SHP77 treated with DMSO at 0.1 percent for 48 hours (cell line): Measurements from ENCODE around the gene FBXO27.
"Not testable (repeated sequence)": the region's sequence is repeated elsewhere in the genome, so short reads cannot be mapped to it uniquely, and the experiment has no call there.

Experiments used
- DNase-seq: peaks from one replicate; lab custom pipeline; 2025; lab: John Stamatoyannopoulos, UW

Gene FBXO27, protein sequence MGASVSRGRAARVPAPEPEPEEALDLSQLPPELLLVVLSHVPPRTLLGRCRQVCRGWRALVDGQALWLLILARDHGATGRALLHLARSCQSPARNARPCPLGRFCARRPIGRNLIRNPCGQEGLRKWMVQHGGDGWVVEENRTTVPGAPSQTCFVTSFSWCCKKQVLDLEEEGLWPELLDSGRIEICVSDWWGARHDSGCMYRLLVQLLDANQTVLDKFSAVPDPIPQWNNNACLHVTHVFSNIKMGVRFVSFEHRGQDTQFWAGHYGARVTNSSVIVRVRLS

DNA sequence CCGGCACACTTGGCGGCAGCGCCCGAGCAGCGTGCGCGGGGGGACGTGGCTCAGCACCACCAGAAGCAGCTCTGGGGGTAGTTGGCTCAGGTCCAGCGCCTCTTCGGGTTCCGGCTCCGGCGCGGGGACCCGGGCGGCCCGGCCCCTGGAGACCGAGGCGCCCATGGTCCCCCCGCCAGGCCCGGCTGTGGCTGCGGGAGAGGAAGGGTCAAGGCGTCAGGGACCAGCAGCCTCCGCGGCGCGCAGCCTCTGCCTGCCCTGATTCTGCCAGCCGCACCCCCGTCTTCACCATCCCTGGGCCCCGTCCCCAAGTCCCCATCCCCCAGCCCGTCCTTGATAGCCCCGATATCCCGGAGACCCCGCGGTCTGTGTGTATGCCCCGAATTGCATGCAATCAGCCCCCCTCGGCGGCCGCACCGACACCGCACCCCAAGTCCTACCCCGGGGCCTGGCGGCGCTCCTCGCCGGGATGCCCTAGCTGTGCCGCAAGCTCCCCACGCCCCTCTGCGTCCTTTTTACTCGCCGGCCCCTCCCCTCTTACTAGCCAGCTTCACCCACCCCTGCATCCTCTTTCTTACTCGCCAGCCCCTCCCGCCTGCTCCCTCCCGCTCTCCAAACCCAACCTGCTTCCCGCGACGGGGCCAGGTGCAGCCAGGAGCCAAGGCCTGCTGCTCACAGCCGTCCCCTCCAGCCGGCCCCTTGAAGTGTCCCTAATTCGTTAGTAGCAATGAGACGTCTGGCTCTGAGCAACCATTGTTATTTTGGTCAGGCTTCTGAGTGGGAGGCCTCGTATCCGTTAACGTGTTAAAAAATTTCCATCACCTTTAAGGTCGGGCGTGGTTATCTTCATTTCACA, at the start of gene FBXO27:
Gene FBXO27, minus strand, starts transcription at position 487 of the 856 bp plus-strand sequence. Its CDS starts 322 bp downstream, at position 165.
- DNase-seq = no peak

DNA sequence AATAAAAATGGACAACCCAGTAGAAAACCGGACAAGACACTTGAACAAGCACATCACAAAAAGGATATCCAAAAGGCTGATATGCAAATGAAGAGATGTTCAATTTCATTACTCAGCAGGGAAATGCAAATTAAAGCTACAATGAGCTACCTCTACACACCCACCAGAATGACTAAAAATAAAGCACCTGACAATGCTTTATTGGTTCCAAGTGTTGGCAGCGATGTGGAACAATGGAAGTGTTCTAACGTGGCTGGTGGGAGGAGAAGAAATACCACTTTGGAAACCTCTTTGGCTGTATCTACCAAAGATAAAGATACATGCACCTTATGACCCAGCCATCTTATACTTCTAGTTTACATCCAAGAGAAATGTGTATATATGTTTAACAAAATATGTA, 48.1 kb upstream of the FBXO27 start:
- DNase-seq = no peak

DNA sequence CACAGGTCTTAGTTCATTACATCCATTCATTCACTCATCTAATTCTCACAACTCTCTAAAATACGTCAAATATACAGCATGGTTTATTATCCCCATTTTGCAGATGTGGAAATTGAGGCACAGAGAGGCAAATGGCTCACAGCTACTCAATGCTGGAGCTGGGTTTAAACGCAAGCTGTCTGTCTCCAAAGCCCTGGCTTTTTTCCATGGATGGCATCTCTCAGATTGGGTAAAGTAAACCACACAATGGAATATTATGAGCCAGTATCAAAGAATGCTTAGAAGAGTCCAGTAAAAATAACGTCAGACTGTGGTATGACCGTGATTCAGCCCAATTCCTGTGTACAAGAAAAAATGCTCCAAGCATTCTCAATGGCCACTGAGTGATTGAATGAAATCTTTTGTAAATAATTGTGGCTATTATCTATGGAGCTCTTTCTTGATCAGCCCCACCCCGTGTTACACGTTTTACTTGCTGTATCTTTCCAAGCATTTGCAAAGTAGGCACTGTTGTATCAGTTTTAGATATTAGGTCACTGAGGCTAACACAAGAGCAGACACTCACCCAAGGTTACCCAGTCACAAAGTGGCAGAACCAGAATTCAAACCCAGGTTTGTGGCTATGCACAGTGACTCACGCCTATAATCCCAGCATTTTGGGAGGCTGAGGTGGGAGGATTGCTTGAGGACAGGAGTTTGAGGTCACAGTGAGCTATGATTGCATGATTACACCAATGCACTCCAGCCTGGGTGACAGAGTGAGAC, 46.3 kb upstream of the FBXO27 start:
- no peak for DNase-seq

DNA sequence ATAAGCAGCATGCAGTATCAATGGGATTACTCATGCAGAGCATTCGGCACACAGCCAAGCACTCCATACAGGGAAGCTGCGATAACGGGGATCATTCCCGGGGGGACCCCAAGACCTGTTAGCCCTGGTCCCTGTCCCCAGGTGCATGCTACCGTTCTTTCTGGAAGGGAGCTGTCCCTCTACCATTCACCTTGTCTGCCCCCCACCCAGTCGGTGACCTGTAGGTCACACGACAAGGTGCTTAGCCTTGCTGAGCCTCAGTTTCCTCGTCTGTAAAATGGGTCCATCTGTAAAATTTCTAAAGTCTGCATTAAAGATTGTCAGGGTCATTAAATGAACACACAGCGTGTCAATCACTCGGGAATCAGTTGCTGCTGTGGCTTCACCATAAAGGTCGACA, 45.0 kb upstream of the FBXO27 start:
- no peak for DNase-seq

DNA sequence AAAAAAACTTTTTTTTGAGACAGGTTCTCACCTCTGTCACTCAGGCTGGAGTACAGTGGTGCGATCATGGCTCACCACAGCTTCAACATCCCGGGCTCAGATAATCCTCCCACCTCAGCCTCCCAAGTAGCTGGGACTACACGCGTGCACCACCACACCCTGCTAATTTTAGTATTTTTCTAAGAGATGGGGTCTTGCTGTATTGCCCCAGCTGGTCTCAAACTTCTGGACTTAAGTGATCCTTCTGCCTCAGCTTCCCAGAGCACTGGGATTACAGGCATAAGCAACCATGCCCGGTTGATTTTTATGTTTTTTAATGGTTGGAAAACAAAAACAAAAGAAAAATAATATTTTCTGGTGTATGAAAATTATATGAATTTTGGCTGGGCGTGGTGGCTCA, 42.6 kb upstream of the FBXO27 start:
- no peak for DNase-seq

DNA sequence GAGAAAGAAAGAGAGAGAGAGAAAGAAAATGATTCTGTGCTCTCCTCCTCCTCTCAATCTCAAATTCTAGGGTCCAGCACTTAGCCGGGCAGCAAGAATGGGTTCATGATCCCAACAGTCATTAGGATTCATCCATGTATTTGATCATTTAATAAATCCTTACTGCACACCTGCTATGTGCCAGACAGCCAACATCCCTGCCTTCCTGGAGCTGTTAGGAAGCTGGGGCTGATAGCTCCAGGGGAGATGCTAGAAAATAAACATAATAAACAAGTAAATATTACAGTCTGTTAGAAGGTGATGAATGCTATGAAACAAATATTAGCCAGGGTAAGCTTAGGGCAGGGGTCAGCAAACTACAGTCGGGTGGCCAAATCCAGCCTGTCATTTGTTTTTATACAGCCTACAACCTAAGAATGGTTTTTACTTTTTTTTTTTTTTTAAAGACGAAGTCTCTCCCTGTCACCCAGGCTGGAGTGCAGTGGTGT, 41.9 kb upstream of the FBXO27 start:
- no peak for DNase-seq

DNA sequence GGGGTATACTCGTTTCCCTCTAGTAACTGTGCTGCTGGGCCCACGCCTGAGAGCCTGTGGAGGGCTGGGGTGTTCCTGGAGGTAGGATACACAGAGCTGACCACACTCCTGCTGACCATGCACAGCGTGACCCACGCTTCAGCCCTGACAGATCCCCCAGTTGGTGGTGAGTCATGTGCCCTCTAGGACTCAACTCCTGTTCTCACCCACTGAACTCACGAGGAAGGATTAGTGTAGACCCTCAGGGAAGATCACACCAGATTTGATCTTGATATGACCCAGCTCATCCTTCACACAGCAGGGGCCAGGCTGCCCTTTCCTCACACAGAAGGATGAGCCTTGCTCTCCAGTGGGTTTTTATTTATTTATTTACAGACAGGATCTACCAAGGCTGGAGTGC, 38.5 kb upstream of the FBXO27 start:
- no peak for DNase-seq

DNA sequence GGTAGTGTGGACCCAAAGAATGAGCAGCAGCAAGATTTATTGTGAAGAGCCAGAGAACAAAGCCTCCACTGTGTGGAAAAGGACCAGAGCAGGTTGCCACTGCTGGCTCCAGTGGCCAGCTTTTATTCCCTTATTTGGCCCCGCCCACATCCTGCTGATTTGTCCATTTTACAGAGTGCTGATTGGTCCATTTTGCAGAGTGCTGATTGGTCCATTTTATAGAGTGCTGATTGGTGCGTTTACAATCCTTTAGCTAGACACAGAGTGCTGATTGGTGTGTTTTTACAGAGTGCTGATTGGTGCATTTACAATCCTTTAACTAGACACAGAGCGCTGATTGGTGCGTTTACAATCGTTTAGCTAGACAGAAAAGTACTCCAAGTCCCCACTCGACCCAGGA, 35.9 kb upstream of the FBXO27 start:
- not testable (repeated sequence) for DNase-seq

DNA sequence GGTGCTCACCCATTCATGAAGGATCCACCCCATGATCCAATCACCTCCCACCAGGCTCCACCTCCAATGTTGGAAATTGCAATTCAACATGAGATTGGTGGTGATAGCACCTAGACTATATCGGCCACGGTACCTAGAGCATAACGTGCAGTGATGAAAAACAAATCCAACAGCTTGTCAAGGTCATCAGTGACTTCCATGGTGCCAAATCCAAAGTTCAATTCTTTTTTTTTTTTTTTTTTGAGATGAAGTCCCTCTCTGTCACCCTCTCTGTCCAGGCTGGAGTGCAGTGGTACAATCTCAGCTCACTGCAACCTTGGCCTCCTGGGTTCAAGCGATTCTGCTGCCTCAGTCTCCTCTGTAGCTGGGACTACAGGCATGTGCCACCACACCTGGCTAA, 34.8 kb upstream of the FBXO27 start:
- no peak for DNase-seq

DNA sequence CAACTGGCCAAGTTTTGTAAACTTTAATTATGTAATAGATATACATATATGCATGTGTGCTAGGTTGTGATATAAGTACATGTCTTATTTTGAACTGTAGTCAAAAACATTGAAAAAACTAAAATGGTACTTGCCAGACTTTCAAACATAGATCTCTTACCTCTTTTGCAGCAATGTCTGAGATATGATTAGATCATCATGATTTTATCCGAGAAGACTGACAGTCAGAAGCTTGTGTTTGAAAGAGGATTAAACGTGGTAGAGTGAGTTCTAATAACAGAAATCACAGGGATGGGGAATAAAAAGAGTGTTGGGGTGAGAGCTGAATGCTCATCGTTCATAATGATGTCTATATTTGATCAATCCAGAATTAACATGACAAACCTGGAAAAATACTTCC, 33.6 kb upstream of the FBXO27 start:
- no peak for DNase-seq

DNA sequence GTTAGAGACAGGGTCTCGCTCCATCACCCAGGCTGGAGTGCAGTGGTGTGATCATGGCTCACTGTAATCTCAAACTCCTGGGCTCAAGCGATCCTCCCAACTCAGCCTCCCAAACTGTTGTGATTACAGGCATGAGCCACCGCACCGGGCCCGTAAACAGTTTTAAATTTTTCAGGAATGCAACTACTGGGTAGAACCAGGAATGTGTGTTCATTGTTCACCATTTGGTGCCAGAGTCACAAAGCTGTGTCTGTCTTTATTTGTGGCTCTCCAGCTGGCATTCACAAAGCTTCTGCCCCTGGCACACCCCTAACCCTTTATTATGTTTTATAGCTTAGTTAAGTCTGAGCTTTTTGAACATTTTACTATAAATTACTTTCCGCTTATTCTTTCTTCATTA, 32.1 kb upstream of the FBXO27 start:
- DNase-seq = no peak

DNA sequence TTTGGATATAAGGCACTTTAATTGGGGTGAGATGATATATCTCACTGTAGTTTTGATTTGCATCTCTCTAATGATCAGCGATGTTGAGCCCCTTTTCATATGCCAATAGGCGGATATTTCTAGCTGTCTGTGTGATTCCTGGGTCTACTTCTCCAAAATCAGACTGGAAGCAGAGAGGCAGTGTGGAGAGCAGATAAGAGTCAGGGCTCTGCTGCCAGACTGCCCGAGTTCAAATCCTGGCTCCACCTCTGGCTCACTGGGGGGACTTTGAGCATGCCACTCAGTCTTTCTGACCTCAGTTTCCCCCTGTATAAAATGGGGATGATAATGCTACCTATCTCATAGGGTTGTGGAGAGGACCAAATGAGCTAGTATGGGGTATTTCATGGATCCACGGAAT, 27.8 kb upstream of the FBXO27 start:
- DNase-seq = no peak

DNA sequence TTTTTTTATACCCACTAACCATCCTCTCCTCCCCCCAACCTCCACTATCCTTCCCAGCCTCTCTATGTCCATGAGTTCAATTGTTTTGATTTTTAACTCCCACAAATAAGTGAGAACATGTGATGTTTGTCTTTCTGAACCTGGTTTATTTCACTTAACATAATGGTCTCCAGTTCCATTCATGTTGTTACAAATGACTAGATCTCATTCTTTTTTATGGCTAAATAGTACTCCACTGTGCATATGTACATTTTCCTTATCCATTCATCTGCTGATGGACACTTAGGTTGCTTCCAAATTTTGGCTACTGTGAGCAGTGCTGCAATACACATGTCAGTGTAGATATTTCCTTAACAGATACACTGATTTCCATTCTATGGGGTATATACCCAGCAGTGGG, 27.0 kb upstream of the FBXO27 start:
- DNase-seq = no peak

DNA sequence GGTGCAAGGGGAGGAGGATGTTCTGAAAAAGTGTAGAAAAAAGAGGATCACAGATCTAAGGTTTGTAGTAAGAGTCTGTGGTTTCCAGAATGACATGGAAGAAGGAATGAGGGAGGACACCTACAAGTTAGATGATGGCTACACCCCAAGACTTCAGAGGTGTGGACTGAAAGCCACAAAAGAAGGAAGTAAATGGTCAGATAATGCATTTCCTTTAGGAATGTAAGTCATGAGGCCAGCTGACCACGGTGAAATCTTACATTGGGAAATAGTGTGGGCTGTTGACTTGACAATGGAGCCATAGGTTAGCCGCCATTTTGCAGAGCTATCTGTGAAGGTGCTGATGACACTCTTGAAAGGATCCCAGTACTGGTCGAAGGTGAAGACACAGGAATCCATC, 25.3 kb upstream of the FBXO27 start:
- no peak for DNase-seq

DNA sequence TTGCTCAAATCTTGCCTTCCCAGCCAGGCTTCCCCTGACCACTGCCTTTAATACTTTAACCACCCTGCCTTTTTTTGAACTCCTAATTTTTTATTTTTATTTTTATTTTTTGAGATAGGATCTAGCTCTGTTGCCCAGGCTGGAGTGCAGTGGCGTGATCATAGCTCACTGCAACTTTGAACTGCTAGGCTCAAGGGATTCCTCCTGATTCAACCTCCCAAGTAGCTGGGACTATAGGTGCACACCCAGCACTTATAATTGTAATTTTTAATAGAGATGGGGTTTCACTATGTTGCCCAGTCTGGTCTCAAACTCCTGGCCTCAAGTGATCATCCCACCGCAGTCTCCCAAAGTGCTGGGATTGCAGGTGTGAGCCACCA, 21.7 kb upstream of the FBXO27 start:
- no peak for DNase-seq

DNA sequence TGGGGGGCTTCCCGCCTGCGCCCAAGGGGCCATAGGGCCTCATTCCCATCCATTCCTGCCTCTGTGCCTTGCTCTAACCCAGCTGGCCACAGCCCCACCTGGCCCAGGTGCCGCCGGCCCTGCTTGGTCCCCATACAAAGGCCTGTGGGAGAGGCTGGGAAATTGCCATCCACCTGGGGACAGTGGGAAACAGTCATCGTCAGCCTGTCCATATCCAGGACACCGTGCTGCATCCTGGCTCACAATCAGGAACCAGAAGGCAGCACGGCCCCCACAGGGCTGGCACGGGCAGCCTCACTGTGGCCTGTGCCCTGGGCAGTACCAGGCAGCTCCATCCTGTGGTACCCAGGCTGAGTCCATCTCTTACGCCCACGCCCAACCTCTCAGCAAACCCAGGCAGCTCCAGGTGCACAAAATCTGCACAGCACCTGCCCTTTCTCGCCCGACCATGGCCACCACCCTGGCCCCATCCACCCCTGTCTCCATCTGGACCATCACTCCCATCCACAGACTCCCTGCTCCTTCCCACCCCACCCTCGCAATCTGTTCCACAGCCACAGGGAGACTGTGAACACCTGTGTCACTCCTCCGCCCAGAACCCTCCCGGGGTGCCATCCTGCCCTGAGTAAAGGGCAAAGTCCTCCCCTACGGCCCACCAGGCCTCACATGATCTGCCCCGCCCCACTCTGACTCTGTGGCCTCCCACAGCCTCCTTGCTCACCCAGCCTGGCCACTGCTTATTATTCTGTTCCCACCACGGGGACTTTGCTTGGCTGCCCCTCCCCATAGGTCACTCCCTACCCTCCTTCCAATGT, 21.1 kb upstream of the FBXO27 start:
- DNase-seq = no peak

DNA sequence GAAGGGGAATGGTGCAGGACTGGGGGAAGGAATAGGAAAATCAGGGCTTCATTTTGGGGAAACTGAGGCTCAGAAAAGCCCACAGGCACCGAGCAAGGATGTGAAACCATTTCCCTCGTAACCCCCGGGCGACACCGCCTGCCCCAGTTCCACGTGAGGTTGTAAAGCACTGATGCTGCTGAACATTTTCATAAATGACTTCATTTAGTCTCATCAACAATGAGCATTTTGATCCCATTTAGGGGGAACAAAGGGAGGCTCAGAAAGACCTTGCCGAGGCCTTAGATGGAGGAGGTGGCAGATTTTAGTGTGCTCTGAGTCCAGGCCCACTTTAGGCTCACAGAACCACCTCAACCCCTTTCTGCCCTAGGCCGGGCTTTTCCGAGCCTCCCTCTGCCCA, 20.5 kb upstream of the FBXO27 start:
- no peak for DNase-seq

DNA sequence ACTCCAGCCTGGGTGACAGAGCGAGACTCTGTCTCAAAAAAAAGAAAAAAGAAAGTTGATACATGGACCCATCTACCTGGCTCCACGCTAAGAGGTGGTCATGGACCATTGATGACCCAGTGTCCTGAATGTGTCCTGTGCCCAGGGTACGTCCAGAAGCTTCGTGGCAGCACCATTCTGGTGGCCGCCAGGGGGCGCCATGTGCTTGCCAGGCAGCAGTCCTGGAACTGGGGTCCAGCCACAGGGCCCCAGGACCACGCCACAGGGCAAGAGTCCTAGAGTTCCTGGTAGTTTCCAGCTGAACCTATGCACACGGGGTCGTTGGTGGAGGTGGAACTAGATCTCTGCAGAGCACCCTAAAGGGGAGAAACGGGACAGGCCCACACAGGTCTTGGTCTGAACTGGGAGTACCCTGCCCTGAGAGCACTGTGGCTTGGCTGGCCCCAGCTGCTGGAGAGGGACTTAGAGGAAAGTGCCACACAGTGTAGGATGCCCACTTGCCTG, 19.9 kb upstream of the FBXO27 start:
- peak; percentile 11 for DNase-seq

DNA sequence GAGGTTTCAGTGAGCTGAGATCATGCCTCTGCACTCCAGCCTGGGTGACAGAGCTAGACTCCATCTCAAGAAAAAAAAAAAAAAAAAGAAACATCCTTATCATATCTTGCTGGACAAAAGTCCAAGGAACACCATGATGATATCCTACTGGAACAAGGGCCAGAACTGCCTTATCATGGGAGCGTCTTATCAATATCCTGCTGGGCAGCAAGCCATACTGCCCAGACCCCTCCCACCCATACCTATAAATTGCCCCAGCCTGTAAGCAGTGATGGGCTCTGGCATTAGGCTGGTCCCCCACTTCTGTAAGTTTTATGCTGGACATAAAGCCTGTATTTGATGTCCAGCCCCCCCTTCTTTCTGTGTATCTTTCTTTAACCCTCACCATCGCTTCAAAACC, 14.7 kb upstream of the FBXO27 start:
- no peak for DNase-seq

DNA sequence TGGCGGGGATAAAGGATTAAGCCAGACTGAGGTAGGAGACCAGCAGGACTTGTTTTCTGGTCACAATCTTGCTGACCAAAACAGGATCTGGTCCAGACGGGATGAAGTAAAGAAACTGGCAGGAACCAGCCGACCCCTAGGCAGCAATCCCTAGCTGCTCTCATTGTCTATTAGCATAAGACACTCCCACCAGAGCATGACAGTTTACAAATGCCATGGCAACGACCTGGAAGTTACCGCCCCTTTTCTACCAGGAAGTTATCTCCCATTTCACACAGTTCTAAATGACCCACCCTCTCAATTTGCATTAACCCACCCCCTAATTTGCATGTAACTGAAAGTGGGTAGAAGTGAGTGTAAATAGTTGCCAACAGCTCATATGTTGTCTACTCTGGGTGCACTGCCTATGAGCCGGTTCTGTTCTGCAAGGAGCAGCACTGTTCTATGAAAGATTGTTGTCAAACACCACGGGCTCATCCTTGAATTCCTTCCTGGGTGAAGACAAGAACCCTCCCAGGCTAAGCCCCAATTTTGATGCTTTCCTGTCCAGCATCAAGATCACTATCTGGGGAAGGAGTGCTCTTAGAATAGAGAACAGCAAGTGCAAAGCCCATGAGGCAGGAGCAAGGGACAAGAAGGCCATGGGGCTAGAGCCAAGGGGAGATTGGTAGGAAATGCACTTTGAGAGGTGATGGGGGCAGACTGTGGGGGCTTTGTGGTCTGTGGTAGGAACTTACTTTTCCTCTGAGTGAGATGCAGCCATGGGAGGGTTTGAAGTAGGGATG, 13.9 kb upstream of the FBXO27 start:
- DNase-seq = no peak

DNA sequence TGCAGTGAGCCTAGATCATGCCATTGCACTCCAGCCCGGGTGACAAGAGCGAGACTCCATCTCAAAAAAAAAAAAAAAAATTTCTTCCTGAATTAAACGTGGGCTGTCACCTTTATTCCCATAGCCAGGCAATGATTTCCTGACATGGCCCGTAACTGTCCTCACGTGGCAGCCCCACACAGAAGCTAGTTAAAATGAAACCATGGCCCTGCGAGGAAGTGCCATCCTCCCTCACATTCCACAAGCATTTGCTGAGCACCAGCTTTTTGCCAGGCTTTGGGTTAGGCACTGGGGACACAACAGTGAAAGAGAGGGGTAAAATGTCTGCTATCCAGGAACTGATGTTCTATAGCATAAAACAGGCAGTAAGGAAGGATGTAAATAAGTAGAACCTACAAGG, 13.2 kb upstream of the FBXO27 start:
- DNase-seq = no peak
